VCaP (cell line): ENCODE data around the gene MIEF1.
"Not testable (repeated sequence)": the region's sequence is repeated elsewhere in the genome, so short reads cannot be mapped to it uniquely, and the experiment has no call there.

Experiments used
- H3K27ac ChIP-seq: fragments of 450-650 bp; 2 replicates; pipeline ENCODE4 v1.5.1; 2017
- CTCF ChIP-seq: fragments of 450-650 bp; conservative IDR thresholded peaks from 2 replicates; pipeline ENCODE4 v1.5.1; 2017; ENCODE audit warnings: mild to moderate bottlenecking, moderate library complexity

Gene MIEF1

DNA sequence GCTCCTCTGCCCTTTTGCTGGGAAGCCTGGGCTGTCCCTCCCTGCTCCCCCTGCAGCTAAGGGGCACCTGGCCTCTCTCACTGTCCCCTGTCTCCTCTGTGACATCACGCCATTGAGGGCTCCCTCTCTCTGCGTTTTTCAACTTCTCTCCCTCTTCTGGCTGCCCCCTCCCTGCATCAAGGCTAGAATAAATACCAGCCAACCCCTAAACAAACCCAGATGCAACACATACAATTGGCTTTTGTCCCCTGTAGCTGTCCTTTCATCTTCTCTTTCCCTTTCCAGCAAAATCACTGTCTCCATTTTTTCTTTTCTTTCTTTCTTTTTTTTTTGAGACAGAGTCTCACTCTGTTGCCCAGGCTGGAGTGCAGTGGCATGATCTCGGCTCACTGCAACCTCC, 3.3 kb upstream of the MIEF1 start:
- H3K27ac ChIP-seq: peak overlapping the region; percentile 86
- no peak for TF ChIP-seq CTCF

DNA sequence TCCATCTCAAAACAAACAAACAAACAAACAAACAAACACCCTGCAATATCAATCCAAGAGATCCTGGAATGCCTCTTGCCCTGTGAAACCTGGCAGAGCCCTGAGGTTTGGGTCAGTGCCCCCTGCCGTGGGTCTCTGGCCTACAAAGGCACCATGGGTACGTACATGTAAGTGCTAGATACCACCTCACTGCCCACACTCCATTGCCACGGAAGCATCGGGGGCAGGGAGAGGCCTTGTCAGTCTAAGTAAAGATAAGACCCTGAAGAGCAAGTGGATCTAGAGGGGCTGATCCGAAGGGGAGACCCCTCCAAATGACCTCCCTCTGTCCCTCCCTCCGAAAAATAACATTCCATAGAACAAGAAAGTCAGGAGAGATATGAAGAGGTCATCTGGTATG, 2.0 kb upstream of the MIEF1 start:
- no peak for TF ChIP-seq CTCF
- peak overlapping the region; percentile 86 for H3K27ac ChIP-seq

DNA sequence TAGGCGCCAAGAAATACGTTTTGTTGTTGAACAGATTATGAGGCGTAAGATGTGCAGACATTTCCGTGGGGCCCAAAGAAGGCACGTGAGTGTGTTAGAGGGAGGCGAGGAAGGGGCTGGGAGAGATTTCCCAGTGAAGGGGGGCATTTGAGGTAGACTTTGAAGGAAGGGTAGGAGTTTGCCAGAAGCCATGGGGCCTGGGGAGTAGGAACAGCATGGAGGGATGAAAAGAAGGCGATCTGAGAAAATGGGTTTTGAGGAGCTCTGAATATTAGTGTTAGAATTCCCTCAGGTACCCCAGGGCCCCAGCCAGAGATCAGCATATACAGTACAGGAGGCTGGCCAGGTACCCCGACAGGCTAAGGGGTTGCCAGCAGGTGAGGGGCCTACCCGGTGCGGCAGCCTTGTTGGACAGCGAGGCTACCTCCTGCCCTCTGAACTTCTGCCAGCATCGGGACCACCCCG, 414 bp upstream of the MIEF1 start:
- no peak for TF ChIP-seq CTCF
- peak overlapping the region; percentile 86 for H3K27ac ChIP-seq

DNA sequence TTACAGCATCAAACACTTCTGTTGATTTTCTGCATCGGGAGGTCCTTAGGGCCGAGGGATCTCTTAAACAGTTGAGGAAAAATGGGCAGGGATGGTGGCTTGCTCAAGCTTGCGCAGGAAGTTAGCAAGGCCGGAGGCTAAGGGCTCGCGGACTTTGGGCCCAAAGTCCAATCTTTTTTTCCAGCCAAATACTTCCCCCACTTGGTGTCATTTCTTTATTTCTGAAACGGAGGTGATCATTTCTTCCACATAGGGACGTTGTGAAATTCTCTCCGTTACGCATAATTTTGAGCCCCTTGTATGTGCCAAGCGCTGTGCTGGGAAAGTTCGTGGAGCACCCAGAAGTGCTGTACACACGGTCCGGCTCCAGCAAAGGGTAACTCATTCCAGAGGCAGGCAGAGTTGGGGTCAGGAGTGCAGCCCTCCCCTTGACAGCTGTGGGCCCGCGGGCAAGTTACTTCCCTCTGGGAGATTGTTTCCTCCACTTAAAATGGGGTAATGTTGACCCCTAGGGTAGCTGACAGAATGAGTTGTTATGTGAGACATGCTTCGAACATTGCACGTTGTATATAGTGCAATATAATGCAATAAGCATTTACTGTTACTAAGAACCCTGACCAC, 809 bp downstream of the MIEF1 start:
- H3K27ac ChIP-seq: peak overlapping the region; percentile 86

DNA sequence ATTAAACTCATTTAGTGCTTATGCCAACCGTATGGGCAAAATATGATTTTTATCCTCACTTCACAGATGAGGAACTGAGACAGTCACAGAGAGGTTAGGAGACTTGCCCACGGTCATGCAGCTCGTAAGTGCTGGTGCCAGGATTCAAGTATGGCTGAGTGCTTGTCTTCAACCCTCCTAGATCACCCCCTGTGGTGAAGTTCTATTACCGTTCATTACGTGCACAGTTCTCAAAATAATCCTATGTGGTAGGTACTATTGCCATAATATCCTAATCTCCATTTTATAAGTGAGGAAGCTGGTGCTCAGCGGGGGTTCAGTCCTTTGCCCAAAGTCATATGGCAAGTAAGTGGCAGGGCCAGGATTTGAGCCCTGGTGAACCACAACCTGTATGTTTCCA, 1.5 kb downstream of the MIEF1 start:
- TF ChIP-seq CTCF: no peak
- peak overlapping the region; percentile 86; the same call in 1 of the 2 replicates for H3K27ac ChIP-seq

More for the DNA sequence above, 809 bp downstream of the MIEF1 start:
- no peak for TF ChIP-seq CTCF

- H3K27ac ChIP-seq: no peak overlapping the region; the same call in 1 of the 2 replicates
- no peak for TF ChIP-seq CTCF
Observed at GRCh38 chr22:39504071-39504470, 2.0 kb downstream of the MIEF1 start.

- not testable (repeated sequence) for H3K27ac ChIP-seq
Observed at GRCh38 chr22:39507021-39507420, 4.9 kb downstream of the MIEF1 start.

DNA sequence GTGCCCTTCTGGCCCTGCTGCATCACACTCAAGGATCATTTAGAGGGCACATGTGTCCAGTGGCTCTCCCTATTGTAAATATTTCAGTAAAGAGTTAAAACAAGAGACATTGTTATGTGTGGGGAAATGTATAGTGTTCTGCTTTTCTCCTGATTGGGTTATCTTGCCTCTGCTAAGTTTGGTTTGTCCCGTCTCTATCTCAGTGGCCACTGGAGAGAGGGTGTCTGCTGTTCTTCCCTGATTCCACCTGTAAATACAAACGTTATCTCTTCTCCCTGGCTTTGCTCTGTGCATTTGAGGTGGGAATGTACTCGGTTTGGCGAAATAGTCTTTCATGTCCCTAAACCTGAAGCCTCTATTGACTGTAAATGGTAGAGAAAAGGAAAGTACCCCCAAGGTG, 6.3 kb downstream of the MIEF1 start:
- H3K27ac ChIP-seq: no peak overlapping the region
- TF ChIP-seq CTCF: no peak
